ENCODE data around the gene NSMCE1. TPM values are rescaled to one million over a fixed set of nuclear protein-coding genes. Genes with fewer than 3 reads are reported as not detected.
A peak's percentile ranks its signal among the peaks of the same experiment; 100 is the strongest.

Gene NSMCE1
- total and polyA plus RNA-seq, 5 experiments from 2014 or later: 81.8 to 209 (median 177) TPM

DNA sequence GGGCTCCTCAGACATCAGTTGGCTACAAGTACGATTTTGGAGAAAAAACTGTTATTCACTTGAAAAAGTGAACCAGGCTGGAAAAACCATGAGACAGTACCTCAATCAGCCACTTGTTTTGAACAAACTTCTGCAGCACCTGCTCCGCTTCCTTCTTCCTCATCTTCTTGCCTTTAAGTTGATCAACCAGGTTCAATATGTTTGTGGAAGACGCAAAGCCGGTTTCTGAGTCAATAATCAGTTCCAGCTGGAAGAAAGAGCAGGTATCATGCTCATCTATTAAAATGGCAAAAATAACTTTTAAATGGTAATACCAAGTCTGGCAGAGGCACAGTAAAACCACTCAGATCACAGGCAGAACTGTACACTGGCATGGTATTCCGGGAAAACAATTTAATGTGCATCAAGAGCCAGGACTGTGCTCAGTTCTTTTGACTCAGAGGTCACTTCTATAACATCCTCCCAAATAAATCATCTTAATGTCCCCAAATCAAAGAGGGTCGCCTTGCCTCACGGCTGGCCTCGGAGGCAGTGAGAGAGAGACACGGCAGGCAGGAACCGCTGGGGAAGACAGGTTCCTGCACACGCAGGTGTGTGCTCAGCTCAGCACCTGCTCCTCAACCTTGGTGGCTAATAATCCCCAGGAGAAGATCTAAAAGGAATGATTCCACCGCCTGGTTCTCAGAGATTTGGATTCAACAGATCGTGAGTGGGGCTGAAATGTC is 35.5 kb downstream of the NSMCE1 start:
- no peaks in the 10 kb centered on the region for H3K9me3 Mint-ChIP-seq
- H3K36me3 Mint-ChIP-seq: peaks cover 0 to 5% (median 1%) of the 10 kb centered on the region in 3 donors
- H3K4me1 Mint-ChIP-seq: peaks cover 52 to 95% (median 90%) of the 10 kb centered on the region in 4 donors
- DNase-seq: peak in 5 of 10 donors; percentile 10 to 51 (median 38)
- H3K4me3 Mint-ChIP-seq: peak overlapping the region; percentile 66 to 91 (median 82)
- H3K27ac Mint-ChIP-seq: peak overlapping the region; percentile 98 to 100 (median 98)
- no peaks in the 10 kb centered on the region for H3K27me3 Mint-ChIP-seq
- no peak for ATAC-seq
- POLR2A ChIA-PET: interaction anchor here (0.8 to 10.8 kb wide), 14 partner anchors 10 to 229 kb away, joined by 3 to 156 read pairs (median 39); partner anchors contain the start of genes IL21R and KDM8

DNA sequence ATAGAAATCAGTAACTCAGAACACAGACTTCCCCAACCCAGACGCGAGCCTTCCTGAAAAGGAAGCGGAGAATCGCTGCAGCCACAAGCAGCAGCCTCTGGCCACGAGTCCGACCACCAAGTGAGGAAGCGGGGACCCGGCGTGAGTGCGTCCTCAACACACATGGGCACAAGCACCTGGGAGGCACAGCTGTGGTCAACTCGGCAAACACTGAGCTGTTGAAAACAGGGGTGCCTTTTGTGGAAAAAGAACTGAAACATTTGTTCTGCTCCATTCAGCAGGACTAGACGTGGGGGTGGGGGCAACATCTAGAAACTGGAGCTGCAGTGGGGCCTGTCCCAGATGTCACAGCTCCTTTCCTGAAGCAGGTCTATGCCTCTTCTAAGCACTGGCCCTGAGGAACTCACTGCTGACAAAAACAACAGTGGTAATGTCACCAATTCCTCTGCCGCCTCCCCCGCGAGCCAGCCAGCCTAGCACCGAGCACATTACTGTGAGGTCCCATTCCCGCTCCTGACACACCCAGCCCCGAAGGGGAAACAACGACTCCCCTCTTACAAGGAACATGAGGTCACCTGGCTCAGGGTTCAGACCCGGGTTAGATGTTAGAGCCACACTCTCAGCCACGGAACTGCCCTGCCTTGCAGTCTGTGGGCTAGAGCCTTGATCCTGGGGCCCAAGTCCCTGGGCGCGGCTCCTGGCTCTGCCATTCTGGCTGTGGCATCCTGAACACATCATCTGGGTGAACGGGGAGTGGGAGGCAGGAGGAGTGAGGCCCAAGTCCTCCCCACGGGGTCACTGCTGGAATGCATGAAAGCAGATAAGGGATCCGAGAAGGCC is 36.3 kb downstream of the NSMCE1 start:
- Mint-ChIP-seq H3K4me3 (peak overlapping the region; percentile 66 to 91 (median 82)), H3K36me3 (peaks cover 0 to 5% (median 1%) of the 10 kb centered on the region in 3 donors), H3K9me3 (no peaks in the 10 kb centered on the region), H3K27me3 (no peaks in the 10 kb centered on the region), H3K4me1 (peaks cover 44 to 92% (median 85%) of the 10 kb centered on the region in 4 donors), H3K27ac (peak overlapping the region; percentile 98 to 100 (median 98))
- DNase-seq (peak in 5 of 10 donors; percentile 23 to 67 (median 28)), ATAC-seq (peak in 1 of 2 donors; percentile 2)
- POLR2A ChIA-PET: interaction anchor here (0.8 to 10.8 kb wide), 18 partner anchors 10 to 230 kb away, joined by 3 to 156 read pairs (median 8); partner anchors contain the start of gene KDM8

DNA sequence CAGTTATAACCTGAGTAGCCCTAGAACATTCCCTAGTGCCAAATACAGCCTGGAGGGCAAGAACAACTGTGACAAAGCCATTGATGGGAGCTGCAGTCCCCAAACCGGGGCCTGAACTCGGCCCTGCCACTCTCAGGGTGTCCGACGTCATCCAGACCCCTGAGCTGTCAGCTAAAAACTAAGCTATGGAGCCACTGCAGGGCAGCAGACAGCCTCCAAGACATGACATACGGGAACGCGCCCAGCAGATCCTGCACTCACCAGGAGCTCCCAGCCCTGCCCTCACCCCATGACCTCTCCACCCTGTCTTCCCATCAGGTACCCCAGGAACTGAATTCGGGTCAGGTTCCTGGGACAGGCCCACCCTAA is 36.9 kb downstream of the NSMCE1 start:
- H3K4me3 Mint-ChIP-seq: peak overlapping the region; percentile 66 to 91 (median 83)
- no peaks in the 10 kb centered on the region for H3K27me3 Mint-ChIP-seq
- H3K36me3 Mint-ChIP-seq: peaks cover 0 to 5% (median 1%) of the 10 kb centered on the region in 3 donors
- peaks cover 39 to 91% (median 84%) of the 10 kb centered on the region in 4 donors for H3K4me1 Mint-ChIP-seq
- H3K9me3 Mint-ChIP-seq: no peaks in the 10 kb centered on the region
- ATAC-seq: no peak
- POLR2A ChIA-PET: interaction anchor here (0.8 to 10.8 kb wide), 20 partner anchors 9 to 230 kb away, joined by 3 to 156 read pairs (median 6); partner anchors contain the start of genes KDM8 and NSMCE1
- H3K27ac Mint-ChIP-seq: peak overlapping the region; percentile 98 to 100 (median 98)
- DNase-seq: no peak

DNA sequence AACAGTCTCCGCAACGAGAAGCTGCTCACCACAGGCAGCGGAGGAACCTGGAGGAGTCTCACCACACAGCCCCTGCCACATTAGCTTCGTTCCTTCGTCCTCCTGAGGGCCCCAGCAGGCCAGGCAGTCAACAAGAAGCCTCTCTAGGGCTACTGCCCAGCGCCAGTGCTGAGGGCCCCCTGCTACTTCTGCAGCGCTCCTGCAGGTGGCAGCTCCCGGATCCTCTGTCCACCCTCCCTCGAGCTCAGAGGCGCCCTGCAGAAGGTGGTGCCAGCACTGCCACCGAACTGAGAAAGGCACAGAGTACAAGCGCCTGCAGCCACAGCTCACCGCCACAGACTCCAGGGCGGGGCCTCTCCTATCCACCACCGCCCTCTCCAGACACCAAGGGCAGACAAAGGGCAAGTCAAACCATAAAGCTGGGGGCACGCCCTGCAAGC is 38.0 kb downstream of the NSMCE1 start:
- peaks cover 0 to 12% (median 4%) of the 10 kb centered on the region in 3 donors for H3K36me3 Mint-ChIP-seq
- POLR2A ChIA-PET: interaction anchor here (0.6 to 10.8 kb wide), 30 partner anchors 8 to 285 kb away, joined by 3 to 156 read pairs (median 6); partner anchors contain the start of genes IL21R, KDM8 and NSMCE1

DNA sequence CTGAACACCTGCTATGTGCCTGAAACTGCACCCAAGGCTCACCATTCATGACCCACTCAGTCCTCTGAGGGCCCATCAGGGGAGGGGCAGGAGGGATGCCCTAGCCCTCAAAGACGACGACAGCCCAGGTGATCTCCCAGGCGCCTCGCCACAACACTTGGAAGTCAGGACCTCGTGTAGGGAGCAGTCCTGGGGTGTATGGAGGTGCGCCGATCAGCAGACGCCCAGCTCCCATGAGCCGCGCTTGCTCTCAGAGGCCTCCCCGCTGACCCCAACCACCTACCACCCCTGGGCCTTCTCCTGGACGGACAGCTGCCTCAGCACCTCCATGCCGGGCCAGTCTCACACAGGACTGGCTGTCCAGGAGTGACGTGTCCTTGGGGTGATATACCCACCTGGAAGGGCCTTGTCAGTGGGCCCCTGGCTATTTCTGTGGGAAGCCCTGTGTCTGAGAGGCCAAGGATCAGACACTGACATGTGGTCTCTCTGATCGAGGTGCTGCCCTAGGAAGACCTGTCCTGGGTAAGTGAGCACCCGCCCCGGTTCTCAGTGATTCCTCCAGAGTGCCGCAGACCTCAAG is 38.6 kb downstream of the NSMCE1 start:
- Mint-ChIP-seq H3K27ac (peak overlapping the region; percentile 96 to 100 (median 98)), H3K4me3 (peak overlapping the region; percentile 66 to 91 (median 84)), H3K4me1 (peaks cover 37 to 90% (median 83%) of the 10 kb centered on the region in 4 donors), H3K36me3 (peaks cover 0 to 14% (median 4%) of the 10 kb centered on the region in 3 donors), H3K9me3 (no peaks in the 10 kb centered on the region), H3K27me3 (no peaks in the 10 kb centered on the region)
- no peak for ATAC-seq
- peak in 1 of 10 donors; percentile 57 for DNase-seq
- POLR2A ChIA-PET: interaction anchor here (0.7 to 10.8 kb wide), 32 partner anchors 8 to 286 kb away, joined by 3 to 156 read pairs (median 6); partner anchors contain the start of genes IL21R, KDM8 and NSMCE1

More for the DNA sequence above, 38.0 kb downstream of the NSMCE1 start:
- peak overlapping the region; percentile 66 to 91 (median 84) for H3K4me3 Mint-ChIP-seq
- peaks cover 41 to 90% (median 86%) of the 10 kb centered on the region in 4 donors for H3K4me1 Mint-ChIP-seq
- H3K9me3 Mint-ChIP-seq: no peaks in the 10 kb centered on the region
- ATAC-seq (peak; percentile 57 to 58), DNase-seq (peak; percentile 53 to 90 (median 76))
- no peaks in the 10 kb centered on the region for H3K27me3 Mint-ChIP-seq
- peak overlapping the region; percentile 96 to 100 (median 98) for H3K27ac Mint-ChIP-seq

DNA sequence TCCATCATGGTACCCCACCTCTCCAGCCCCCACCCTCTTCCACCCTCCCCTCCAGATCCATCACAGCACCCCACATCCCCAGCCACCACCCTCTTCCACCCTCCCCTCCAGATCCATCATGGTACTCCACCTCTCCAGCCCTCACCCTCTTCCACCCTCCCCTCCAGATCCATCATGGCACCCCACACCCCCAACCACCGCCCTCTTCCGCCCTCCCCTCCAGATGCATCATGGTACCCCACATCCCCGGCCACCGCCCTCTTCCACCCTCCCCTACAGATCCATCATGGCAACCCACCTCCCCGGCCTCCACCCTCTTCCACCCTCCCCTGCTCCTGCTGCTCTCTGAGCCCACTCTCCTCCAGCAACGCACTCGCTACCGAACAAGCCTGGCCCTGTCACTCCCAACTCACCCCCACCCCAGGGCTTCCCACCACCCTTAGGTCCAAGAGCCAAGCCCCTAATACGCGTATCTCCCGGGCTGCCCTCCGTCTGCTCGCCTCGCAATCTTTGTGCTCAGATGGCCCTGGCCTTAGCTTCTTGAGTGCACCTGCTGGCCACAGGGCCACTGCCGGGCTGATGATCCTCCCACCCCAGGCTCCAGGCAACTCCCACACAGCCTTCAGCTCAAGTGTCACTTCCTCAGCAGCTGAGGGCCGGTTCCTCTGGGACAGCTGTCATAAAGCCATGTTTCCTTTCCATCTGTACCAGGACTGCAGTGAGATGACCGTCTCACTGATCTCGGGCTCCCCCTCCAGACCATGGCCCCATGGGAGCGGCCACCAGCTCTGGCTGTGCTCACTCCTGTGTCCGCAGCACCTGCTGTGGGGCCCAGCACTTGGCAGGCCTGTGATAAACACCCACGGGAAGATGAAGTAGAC is 39.7 kb downstream of the NSMCE1 start:
- no peaks in the 10 kb centered on the region for H3K9me3 Mint-ChIP-seq

DNA sequence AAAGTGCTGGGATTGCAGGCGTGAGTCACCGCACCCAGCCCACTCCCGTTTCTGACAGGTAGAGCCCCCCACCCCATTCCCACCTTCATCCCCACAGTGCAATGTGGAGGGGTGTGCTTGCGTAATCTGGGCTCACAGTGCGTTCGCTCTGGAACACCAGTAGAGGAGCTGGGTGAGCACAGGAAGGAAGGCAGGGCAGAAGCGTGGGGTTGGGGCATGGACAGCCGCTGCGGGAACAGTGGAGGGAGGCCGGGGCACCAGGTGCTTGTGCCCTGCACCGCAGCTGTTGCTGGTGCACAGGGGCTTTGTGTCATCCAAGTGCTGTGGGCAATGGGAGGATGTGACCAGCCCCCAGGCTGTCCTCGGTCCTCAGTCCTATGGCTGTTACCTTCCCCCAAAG is 40.5 kb downstream of the NSMCE1 start:
- DNase-seq (peak in 1 of 10 donors; percentile 8), ATAC-seq (no peak)
- no peaks in the 10 kb centered on the region for H3K9me3 Mint-ChIP-seq
- H3K27me3 Mint-ChIP-seq: no peaks in the 10 kb centered on the region
- H3K4me3 Mint-ChIP-seq: peak overlapping the region in 6 of 10 donors; percentile 7 to 67 (median 27)
- peaks cover 0 to 25% (median 2%) of the 10 kb centered on the region in 3 donors for H3K36me3 Mint-ChIP-seq
- peak overlapping the region in 9 of 10 donors; percentile 32 to 100 (median 68) for H3K27ac Mint-ChIP-seq
- POLR2A ChIA-PET: interaction anchor here (0.8 to 4.6 kb wide), 4 partner anchors 15 to 222 kb away, joined by 3 to 27 read pairs (median 6); partner anchors contain the start of gene KDM8
- peaks cover 35 to 75% (median 68%) of the 10 kb centered on the region in 4 donors for H3K4me1 Mint-ChIP-seq

More for the DNA sequence above, 39.7 kb downstream of the NSMCE1 start:
- H3K27me3 Mint-ChIP-seq: no peaks in the 10 kb centered on the region
- H3K27ac Mint-ChIP-seq: peak overlapping the region; percentile 74 to 100 (median 94)
- peak overlapping the region in 8 of 10 donors; percentile 14 to 70 (median 40) for H3K4me3 Mint-ChIP-seq
- DNase-seq: peak in 1 of 10 donors; percentile 50
- no peak for ATAC-seq
- H3K4me1 Mint-ChIP-seq: peaks cover 38 to 83% (median 76%) of the 10 kb centered on the region in 4 donors
- POLR2A ChIA-PET: interaction anchor here (0.6 to 10.8 kb wide), 13 partner anchors 9 to 287 kb away, joined by 3 to 156 read pairs (median 4); partner anchors contain the start of gene KDM8
- H3K36me3 Mint-ChIP-seq: peaks cover 0 to 23% (median 2%) of the 10 kb centered on the region in 3 donors

DNA sequence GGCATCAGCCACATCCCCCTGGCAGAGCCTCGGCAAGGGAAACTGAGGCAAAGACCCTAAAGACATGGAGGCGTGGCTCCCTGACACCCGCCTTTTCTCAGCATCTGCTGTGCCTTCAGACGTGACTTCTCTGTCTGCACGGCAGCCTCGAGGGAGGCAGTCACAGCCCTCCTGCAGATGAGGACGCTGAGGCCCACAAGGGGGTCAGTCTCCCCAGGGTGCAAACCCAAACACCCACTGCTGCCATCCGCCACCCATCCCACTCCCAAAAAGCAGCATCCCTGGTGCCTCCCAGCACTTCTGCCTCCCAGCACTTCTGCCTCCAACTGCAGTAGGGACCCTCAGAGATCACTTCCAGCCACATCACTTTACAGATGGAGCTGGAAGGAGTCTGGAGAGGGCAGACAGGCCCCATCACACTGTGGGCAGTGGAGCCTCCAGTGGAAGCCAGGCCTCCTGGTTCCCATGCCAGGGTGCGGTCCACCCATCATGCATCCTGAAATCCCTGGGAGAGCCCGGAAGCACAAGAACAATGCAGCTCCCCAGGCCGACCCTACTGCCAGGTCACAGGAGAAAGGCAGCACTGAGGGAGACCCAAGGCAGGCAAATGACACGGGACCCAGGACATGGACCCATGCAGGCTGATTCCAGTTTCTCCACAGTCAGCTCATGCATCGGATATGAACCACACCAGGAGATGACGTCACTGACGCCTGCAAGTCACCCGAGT is 41.4 kb downstream of the NSMCE1 start:
- no peak for ATAC-seq
- H3K4me1 Mint-ChIP-seq: peaks cover 27 to 66% (median 60%) of the 10 kb centered on the region in 4 donors
- H3K27me3 Mint-ChIP-seq: no peaks in the 10 kb centered on the region
- H3K36me3 Mint-ChIP-seq: peaks cover 0 to 25% (median 2%) of the 10 kb centered on the region in 3 donors
- H3K4me3 Mint-ChIP-seq: peak overlapping the region in 1 of 10 donors; percentile 33
- H3K27ac Mint-ChIP-seq: peak overlapping the region; percentile 34 to 92 (median 81)
- DNase-seq: peak in 1 of 10 donors; percentile 2
- POLR2A ChIA-PET: interaction anchor here (0.6 to 4.6 kb wide), 7 partner anchors 8 to 128 kb away, joined by 3 to 27 read pairs (median 5); partner anchors contain the start of gene KDM8
- no peaks in the 10 kb centered on the region for H3K9me3 Mint-ChIP-seq

DNA sequence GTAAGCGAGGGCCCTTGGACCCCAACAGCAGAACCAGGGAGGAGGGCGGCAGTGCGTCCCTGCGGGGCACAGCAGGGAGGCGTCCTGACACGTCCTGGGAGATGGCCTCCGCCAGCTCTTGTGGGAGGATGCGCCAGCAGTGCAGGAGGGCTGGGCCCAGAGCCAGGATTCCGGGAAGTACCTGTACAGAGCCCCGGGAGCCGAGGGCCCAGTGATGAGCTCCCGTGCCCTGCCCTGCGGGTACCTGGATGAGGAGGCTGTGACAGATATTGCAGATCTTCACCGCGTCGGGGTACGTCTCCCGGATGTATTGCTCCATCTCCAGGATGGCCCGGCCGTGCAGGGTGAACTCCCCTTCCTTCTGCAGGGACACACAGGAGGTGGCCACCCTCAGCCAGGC is 42.1 kb downstream of the NSMCE1 start:
- peak overlapping the region; percentile 34 to 92 (median 84) for H3K27ac Mint-ChIP-seq
- DNase-seq (no peak), ATAC-seq (no peak)
- H3K4me1 Mint-ChIP-seq: peaks cover 24 to 60% (median 54%) of the 10 kb centered on the region in 4 donors
- peaks cover 0 to 25% (median 2%) of the 10 kb centered on the region in 3 donors for H3K36me3 Mint-ChIP-seq
- H3K27me3 Mint-ChIP-seq: no peaks in the 10 kb centered on the region
- POLR2A ChIA-PET: interaction anchor here (1.1 to 4.6 kb wide), 6 partner anchors 9 to 238 kb away, joined by 3 to 27 read pairs (median 6); partner anchors contain the start of gene KDM8
- no peaks in the 10 kb centered on the region for H3K9me3 Mint-ChIP-seq
- H3K4me3 Mint-ChIP-seq: no peak overlapping the region

Measured in naive thymus-derived CD8-positive, alpha-beta T cell (primary cell).